Progenitor cell of endocrine pancreas (in vitro differentiated cells): ENCODE data around the gene RFC4. TPM values are rescaled to one million over a fixed set of nuclear protein-coding genes. Genes with fewer than 3 reads are reported as not detected.

ENCODE experiments used
- DNase-seq: peaks from one replicate; pipeline ENCODE4 v3.0.0; 2021; ENCODE audit warnings: low spot score; ENCODE audit not compliant: unreplicated experiment
- H3K27ac Mint-ChIP-seq: 2 replicates; pipeline ENCODE4 v1.8.0; 2021; ENCODE audit warnings: mild to moderate bottlenecking, moderate library complexity, mixed read lengths
- H3K27me3 Mint-ChIP-seq: 2 replicates; pipeline ENCODE4 v1.8.0; 2021; ENCODE audit warnings: mixed read lengths
- H3K36me3 Mint-ChIP-seq: 2 replicates; pipeline ENCODE4 v1.8.0; 2022; ENCODE audit warnings: mixed read lengths; ENCODE audit not compliant: insufficient read depth
- H3K4me1 Mint-ChIP-seq: 2 replicates; pipeline ENCODE4 v1.8.0; 2021; ENCODE audit warnings: low read depth, mixed read lengths
- H3K4me3 Mint-ChIP-seq: 2 replicates; pipeline ENCODE4 v1.8.0; 2021; ENCODE audit warnings: low read depth, mild to moderate bottlenecking, moderate library complexity, mixed read lengths
- H3K9me3 Mint-ChIP-seq: 2 replicates; pipeline ENCODE4 v1.8.0; 2021; ENCODE audit warnings: low read depth, mixed read lengths
- CTCF ChIP-seq: fragments of 200-600 bp; sonication (generic); IDR thresholded peaks from one replicate; pipeline ENCODE4 v1.5.0; 2021; ENCODE audit warnings: antibody characterized with exemption, mild to moderate bottlenecking; ENCODE audit not compliant: unreplicated experiment
- microRNA-seq: library from miRNA; unstranded; fragments of <30 nt; microRNA quantifications from one replicate; pipeline ENCODE4 v1.1.0, GENCODE V29; 2020; ENCODE audit warnings: borderline number of aligned reads; ENCODE audit not compliant: unreplicated experiment
- total RNA-seq: library from RNA; stranded (reverse); gene quantifications from 2 replicates; pipeline ENCODE4 v1.2.1, GENCODE V29; 2021

RFC4 gene
- total RNA-seq, 1 donor from 2014 or later = 54.3 TPM

GRCh38 chr3:186751480-186751879, 54.8 kb downstream of the RFC4 start:
- Mint-ChIP-seq H3K36me3 (no peaks in the 10 kb centered on the region), H3K27me3 (peaks cover 15% of the 10 kb centered on the region), H3K9me3 (no peaks in the 10 kb centered on the region), H3K4me1 (no peaks in the 10 kb centered on the region), H3K4me3 (no peak overlapping the region), H3K27ac (no peak overlapping the region)
- no peak for DNase-seq
- no peak for TF ChIP-seq CTCF

- Mint-ChIP-seq H3K27ac (no peak overlapping the region), H3K9me3 (peaks cover 4% of the 10 kb centered on the region), H3K4me3 (no peak overlapping the region), H3K27me3 (peaks cover 8% of the 10 kb centered on the region), H3K4me1 (peaks cover 3% of the 10 kb centered on the region), H3K36me3 (no peaks in the 10 kb centered on the region)
- DNase-seq = no peak
- no peak for TF ChIP-seq CTCF
These were observed 56.0 kb downstream of the RFC4 start for GRCh38 chr3:186750316-186750715.

GRCh38 chr3:186746008-186746407, 60.3 kb downstream of the RFC4 start:
- Mint-ChIP-seq H3K4me3 (no peak overlapping the region), H3K4me1 (peaks cover 19% of the 10 kb centered on the region), H3K36me3 (no peaks in the 10 kb centered on the region), H3K9me3 (peaks cover 4% of the 10 kb centered on the region), H3K27me3 (no peaks in the 10 kb centered on the region), H3K27ac (peak overlapping the region; percentile 37)
- TF ChIP-seq CTCF = no peak
- DNase-seq = no peak

- TF ChIP-seq CTCF = no peak
- no peak for DNase-seq
- H3K4me1 Mint-ChIP-seq = peaks cover 19% of the 10 kb centered on the region
- no peak overlapping the region for H3K27ac Mint-ChIP-seq
- no peaks in the 10 kb centered on the region for H3K36me3 Mint-ChIP-seq
- peaks cover 9% of the 10 kb centered on the region for H3K27me3 Mint-ChIP-seq
- H3K9me3 Mint-ChIP-seq = peaks cover 4% of the 10 kb centered on the region
- H3K4me3 Mint-ChIP-seq = no peak overlapping the region
These were observed 62.6 kb downstream of the RFC4 start for GRCh38 chr3:186743666-186744065.

GRCh38 chr3:186742618-186743380, 63.5 kb downstream of the RFC4 start:
- peaks cover 4% of the 10 kb centered on the region for H3K9me3 Mint-ChIP-seq
- H3K4me3 Mint-ChIP-seq = no peak overlapping the region
- H3K4me1 Mint-ChIP-seq = peaks cover 19% of the 10 kb centered on the region
- no peak for TF ChIP-seq CTCF
- no peak for DNase-seq
- H3K27ac Mint-ChIP-seq = no peak overlapping the region
- H3K36me3 Mint-ChIP-seq = no peaks in the 10 kb centered on the region
- H3K27me3 Mint-ChIP-seq = peaks cover 9% of the 10 kb centered on the region

Small RNAs within 50 kb of the gene (microRNA-seq; reads per million reads assigned to microRNA genes)
- 29.2 reads per million, percentile 37 among the genes with 10 or more reads in this experiment for gene MIR1248

Other genes with a start within 250 kb of the RFC4 start
- gene TBCCD1, start 239.1 kb downstream of the RFC4 start, total RNA-seq = 13.5 and 14.2 TPM in 2 replicates
- gene DNAJB11, start 235.8 kb downstream of the RFC4 start, total RNA-seq = 53.4 and 63.7 TPM in 2 replicates
- gene AHSG, start 193.4 kb downstream of the RFC4 start, total RNA-seq = 0.19 and 0.27 TPM in 2 replicates
- gene FETUB, start 166.1 kb downstream of the RFC4 start, total RNA-seq = not detected in 2 replicates
- gene HRG, start 140.5 kb downstream of the RFC4 start, total RNA-seq = not detected in 2 replicates
- gene KNG1, start 89.1 kb downstream of the RFC4 start, total RNA-seq = not detected in 2 replicates
- 498 and 504 TPM in 2 replicates for gene EIF4A2, start 22.9 kb downstream of the RFC4 start, total RNA-seq
- gene ADIPOQ, start 36.2 kb upstream of the RFC4 start, total RNA-seq = not detected in 2 replicates
- 74.0 and 80.7 TPM in 2 replicates for gene ST6GAL1, start 124.0 kb upstream of the RFC4 start, total RNA-seq